Mesenteric fat pad (tissue), 1 donor: ENCODE measurements around the gene COL25A1. TPM values are rescaled to one million over a fixed set of nuclear protein-coding genes. Genes with fewer than 3 reads are reported as not detected.

Experiments
- DNase-seq: peaks from one replicate; pipeline ENCODE4 v3.0.0-alpha.2; 2020; ENCODE audit warnings: low spot score
- total RNA-seq: library from RNA; stranded (reverse); fragmentation: NEBNext Ultra II Directional; extraction: Animal tissue kit (Norgen Biotek cat#: 25700); gene quantifications from one replicate; pipeline ENCODE4 v1.2.1, GENCODE V29; 2021
- donor health status: DM: yes; HTN: yes; CAD: no.

COL25A1 gene
- total RNA-seq, 1 donor from 2014 or later = 6.6 TPM

DNA sequence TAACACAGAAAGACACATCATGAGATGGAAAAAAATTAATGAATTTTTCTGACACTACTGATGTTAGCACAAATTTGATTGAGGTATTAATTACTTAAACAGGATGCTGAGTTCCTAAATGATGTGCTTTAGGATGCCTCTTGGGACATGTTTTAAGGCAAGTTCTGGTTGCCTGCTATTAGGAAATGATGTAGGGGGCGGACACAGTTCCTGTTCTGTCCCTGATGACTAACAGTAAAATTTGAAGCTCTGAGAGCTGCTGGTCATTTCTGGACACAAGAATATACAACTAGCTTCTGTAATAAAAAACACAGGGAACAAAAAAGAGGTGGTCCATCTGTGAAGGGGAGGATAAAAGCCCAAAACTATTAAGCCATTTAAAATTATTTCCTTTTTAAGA lies 376.4 kb downstream of the COL25A1 start:
- DNase-seq = no peak

GRCh38 chr4:108922191-108922590 lies 380.3 kb downstream of the COL25A1 start:
- no peak for DNase-seq

DNA sequence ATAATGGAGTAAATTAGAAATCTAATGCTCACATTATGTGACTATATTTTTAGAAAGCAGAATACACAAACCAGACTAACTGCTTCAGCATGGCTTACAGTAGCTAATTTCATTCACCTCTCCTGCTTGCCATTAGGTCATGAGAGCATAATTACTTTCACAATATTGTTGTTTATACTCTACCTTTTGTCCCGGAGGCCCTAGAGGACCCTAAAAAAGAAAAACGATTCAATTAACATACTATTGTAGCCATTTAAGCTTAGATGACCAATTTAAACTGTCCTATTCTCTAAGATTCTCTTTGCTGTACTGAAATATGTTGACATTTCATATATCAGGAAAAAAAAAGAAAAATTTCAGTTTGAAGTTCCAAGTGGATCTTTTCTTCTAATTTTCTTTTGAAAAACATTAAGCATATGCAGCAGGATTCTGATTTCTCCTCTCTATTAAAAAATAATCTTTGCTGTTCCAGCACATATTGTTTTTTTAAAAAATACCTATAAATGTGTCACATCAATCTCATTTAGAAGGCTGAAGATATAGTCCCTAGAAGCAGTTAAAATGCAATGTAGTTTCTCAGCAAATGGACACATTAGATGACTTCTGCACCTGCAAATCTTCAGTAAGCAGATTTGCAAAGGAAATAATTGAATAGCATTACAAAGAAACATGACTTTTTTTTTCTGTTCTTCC lies 381.9 kb downstream of the COL25A1 start:
- no peak for DNase-seq

DNA sequence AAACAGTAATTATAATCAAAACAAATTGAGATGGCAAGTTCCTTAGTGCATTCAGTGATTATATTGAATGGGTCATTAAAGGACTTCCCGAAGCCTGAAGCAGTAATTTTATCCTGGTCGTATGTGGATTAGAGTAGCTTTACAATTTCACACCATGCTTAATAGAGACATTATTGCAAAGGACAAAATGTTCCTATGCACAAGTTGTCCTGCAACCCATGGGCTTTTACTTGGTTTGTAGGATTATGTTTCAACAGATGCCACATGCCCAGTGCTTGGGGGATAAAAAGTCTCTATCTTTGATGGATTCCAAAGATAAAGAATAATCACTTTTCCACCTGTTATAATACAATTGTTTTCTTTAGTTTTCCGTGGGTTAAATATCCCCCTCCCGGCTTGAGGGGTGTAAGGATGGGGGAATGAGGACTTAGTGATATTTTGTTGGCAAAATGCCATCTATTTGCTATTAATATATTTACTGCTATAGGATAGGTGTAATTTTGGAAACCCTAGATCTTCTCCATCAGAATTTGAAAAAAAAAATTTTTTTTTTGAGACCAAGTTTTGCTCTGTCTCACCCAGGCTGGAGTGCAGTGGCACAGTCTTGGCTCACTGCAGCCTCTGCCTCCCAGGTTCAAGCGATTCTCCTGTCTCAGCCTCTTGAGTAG lies 383.1 kb downstream of the COL25A1 start:
- DNase-seq = no peak

DNA sequence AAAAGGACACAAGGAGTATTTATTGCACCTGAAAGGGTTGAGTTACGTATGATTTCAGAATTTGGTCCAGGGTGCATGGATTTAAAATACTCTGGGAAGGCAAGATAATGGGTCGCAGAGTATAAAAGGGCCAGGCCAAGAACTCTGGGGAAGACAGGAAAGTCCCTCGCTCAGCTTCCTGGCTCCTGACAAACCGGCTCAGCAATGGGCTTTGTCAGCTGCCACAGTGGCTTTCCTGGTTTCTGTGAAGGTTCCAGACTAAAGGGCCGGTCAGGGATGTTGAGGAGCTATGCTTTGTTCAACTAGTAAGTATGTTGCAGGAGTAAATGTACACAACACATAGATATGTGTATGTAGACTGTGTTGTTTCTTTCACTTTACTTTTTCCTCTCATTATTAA lies 385.2 kb downstream of the COL25A1 start:
- no peak for DNase-seq

- no peak for DNase-seq
Observed at GRCh38 chr4:108916638-108917037, 385.8 kb downstream of the COL25A1 start.

DNA sequence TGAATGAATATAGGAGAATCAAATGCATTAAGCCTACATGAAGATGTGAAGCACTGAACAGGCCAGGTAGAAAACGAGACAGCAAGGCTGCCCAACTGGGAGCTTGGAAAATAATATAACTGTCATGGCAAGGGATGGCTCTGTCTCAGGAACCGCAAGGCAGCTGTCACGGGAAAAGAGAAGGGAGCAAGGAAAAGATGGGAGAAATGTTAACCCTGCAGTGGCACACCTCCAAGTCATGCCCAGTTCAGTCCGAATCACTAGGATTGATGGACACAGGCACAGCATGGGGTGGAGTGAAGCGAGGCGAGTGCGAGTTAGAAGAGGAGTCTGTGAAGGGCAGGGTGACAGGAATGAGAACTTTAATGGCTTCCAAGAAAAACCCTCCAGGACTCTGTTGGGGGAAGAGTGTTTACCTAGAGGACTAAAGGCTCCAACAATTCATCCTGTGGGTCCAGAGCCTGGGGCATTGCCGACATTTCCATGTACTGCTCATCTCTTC lies 395.5 kb downstream of the COL25A1 start:
- no peak for DNase-seq

- DNase-seq = no peak
Observed at GRCh38 chr4:108906006-108906405, 396.5 kb downstream of the COL25A1 start.

DNA sequence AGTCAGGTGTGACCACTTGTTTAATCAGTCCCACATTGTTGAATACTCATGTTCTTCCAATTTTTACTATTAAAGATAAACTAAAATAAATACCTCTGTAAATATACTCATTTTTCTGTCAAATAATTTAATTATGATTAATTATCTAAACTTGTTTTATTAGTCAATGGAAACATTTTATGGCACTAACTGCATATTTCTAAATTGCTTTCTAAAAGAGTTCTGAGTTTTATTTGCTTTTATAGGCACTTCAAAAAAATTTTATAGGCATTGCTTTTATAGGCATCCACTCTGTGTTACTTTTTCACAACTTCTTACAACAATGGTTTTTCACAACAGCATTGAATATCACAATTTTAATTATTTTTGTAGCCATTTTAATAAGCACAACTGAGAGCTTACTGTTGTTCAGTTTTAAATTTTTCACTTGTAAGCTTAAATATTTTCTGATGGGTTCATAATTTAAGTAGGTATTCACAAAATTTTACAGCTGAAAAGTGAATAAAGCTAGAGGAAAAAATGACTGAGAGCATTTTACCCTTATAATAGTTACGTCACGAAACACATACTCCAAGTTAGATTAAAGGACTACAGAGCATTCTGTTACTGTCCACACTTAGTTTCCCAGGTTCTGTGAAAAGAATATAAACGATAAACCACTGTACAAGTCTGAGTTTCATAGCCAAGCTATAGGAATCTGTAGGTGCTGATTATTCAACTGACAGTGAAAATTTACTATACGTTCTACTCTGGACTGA lies 398.8 kb downstream of the COL25A1 start:
- DNase-seq = no peak

GRCh38 chr4:108902769-108903168 lies 399.7 kb downstream of the COL25A1 start:
- DNase-seq = no peak

GRCh38 chr4:108901291-108901690 lies 401.2 kb downstream of the COL25A1 start:
- DNase-seq = no peak

DNA sequence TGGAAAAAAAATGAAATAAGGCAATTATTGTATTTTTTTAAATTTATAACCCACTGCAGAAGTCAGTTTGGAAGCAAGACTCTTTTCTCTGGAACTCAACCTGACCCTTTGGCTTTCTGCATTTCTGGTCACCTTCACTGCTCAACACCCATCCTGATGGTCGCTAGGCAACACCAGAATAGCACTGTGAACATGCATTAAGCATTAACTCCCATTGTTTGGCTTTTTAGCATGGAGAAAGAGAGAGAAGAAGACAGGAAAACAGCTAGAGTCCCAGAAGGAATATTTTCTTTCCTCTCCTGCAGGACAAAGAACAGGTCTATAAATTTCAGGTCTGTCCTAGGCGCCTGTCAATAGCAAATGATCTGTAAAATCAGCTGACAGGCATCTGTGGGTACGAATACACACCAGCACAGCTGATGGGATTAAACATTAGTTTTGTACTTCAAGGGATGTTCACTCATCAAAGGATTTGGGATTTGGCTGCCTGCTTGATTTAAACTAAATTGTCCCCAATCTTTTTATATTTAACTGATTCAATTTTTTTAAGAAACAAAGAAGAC lies 402.4 kb downstream of the COL25A1 start:
- DNase-seq = no peak

- no peak for DNase-seq
Observed at GRCh38 chr4:108893468-108893867, 409.0 kb downstream of the COL25A1 start.

- no peak for DNase-seq
Observed at GRCh38 chr4:108891896-108892590, 410.4 kb downstream of the COL25A1 start.

GRCh38 chr4:108890484-108890881 lies 412.0 kb downstream of the COL25A1 start:
- DNase-seq = no peak

DNA sequence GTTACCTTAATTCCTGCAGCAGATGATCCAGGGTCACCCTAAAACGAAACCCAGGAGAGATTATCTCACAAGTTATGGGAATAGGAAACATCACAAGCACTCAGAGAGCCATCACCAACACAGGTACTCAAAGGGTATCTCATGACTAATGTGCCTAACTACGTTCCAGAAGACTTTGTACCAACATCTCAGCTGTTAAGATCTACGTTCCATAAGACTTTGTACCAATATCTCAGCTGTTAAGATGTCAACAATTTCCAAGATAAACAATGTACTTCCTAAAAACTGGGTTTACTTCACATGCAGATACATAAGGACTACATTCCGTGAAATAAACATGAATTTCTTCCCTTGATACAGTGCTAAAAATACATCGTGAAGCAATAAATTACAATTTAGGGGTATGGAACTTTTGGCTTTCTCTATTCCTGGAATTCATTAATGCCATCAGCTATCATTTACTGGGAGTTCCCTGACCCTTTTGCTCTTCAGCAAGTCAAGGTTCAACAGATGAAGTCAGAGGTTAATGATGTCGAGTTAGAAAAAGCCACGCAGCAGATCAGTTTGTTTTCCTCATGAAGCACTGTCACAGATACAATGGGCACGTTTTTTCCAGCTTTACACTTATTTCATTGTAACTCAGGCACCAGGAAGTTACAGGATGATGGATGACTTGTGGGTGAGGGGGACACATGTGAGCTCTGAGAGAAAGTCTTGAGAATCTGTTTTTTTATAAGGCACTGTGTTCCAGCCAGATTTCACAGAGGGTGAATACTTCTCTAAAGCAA lies 412.6 kb downstream of the COL25A1 start:
- DNase-seq = no peak

DNA sequence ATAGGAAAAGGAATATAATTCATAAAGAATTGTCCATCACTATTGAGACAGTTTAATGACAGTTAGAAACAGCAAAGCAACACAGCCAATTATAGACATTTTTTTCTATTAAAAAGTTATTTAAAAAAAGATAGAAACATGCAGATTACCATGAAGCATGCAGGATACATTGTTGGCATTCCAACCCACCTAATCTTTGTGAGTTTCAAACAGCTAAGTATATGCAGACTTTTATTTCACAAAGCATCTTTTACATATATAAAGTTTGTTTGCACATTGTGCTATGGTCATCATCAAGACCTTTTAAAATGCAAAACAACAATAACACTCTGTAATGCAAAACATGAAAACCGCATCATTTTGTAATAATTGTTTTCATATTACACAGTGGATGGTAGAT lies 413.7 kb downstream of the COL25A1 start:
- DNase-seq = no peak

DNA sequence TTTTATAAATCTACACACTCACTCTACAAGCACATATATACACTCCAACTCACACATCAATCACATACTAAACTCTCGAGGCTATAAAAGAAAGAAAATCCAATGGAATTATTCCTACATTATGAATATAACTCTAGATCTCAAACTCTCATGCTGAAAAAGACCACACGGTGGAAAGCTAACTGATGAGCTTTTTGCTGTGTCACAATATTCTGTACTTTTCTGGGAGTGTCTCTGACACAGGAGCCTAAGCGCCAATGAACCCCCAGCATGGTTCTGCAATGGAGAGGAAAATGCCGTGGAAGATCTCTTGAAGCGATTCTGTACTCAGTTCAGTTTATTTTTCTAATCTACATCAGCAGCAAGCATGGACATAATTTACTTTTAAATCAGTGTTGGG lies 415.4 kb downstream of the COL25A1 start:
- DNase-seq = no peak

DNA sequence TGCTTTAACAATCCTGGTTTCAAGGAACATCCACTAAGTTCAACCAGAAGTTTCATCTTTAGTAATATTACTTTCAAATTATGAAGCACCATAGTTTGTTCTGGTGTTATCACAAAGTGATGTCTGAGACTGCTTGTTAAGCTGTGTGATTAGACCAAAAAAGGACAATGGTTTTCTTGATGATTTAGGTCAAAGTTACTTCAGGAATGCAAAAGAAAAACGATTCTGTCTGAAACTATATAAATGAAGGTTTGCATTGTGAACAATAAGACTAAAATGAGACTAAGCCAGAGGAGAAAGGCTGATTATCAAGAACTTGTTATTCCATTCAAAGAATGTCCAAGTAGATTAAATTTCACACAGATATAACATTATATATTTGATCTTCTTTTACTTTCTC lies 417.2 kb downstream of the COL25A1 start:
- DNase-seq = no peak

- no peak for DNase-seq
Observed at GRCh38 chr4:108884596-108884995, 417.9 kb downstream of the COL25A1 start.
